LNCAP (cell line): ENCODE data around the gene ECHS1.

Experiments used
- TF ChIP-seq, protein P1 (sequence below): fragments of 450-650 bp; IDR thresholded peaks from 2 replicates; pipeline ENCODE4 v1.5.1; 2017; ENCODE audit warnings: mild to moderate bottlenecking

Gene ECHS1

DNA sequence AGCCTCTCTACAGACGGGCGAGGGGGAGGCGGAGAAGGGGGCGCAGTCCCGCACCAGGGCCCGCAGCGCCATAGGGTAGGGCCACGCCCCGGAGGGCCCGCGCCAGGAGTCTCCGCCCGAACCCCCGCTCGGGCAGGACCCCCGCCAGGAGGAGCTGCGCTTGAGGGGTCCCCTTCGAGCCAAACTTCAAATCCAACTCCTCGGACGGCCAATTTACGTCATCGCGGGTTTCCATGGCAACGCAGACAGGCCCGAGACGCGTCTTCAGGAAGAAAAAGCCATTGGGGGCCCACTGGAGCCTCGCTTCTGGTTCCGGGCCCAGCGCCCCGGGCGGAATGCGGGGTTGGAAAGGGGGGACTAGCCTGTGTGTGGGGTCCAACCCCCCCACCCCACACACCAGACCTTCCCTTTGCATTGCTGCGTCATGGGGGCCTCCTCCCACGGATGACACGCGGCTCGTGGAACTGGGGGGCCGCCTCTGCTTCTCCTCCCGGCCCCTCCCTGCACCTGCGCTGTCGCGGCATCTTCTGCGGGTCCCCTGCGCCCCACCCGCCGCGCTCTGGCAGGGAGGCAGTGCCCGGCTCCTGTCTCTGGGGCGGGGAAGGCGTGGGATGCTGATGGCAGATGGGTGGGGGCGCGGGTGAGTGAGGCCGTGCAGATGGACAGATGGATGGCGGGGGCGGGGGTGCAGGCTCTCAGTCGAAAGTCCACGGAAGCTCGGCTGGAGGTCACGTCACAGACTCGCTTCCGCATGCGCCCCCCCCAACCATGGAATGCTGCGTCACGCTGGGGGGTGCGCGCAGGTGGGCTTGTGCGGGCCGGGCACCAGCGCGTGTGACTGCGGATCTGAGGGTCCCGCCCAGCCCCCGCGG, 37.7 kb downstream of the ECHS1 start:
- TF ChIP-seq, protein P1, sequence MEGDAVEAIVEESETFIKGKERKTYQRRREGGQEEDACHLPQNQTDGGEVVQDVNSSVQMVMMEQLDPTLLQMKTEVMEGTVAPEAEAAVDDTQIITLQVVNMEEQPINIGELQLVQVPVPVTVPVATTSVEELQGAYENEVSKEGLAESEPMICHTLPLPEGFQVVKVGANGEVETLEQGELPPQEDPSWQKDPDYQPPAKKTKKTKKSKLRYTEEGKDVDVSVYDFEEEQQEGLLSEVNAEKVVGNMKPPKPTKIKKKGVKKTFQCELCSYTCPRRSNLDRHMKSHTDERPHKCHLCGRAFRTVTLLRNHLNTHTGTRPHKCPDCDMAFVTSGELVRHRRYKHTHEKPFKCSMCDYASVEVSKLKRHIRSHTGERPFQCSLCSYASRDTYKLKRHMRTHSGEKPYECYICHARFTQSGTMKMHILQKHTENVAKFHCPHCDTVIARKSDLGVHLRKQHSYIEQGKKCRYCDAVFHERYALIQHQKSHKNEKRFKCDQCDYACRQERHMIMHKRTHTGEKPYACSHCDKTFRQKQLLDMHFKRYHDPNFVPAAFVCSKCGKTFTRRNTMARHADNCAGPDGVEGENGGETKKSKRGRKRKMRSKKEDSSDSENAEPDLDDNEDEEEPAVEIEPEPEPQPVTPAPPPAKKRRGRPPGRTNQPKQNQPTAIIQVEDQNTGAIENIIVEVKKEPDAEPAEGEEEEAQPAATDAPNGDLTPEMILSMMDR, result no peak

DNA sequence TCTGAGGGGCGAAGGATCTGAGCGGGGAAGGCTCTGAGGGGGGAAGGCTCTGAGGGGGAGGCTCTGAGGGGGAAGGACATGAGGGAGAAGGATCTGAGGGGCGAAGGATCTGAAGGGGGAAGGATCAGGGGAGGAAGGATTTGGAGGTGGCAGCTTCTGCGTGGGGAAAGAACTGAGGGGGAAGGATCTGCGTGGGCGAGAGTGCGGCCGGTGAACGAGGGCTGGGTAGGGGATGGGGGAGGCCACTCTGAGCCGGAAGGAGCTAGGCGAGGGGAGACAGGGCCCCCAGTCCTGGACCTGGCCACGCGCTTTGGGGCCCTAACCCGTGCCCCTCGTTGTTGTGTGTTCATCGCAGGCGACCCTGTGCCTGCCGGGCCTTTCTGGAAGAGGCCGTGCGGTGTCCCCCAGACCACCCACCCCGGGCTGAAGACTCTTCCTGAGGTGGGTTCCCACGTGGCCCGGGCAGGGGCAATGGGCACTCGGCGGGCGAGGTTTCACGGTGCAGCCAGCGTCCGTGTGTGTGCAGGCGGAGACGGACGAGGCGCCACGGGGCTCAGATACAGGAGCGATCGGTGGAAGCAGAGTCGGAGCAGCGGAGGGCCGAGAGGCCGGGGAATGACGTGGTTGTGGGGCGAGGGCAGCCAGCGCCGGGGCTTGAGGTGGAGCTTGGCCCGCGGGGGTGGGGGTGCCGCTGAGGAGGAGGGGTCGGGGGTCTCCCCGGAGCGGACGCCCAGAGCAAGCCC, 38.5 kb downstream of the ECHS1 start:
- TF ChIP-seq, protein P1, result no peak

DNA sequence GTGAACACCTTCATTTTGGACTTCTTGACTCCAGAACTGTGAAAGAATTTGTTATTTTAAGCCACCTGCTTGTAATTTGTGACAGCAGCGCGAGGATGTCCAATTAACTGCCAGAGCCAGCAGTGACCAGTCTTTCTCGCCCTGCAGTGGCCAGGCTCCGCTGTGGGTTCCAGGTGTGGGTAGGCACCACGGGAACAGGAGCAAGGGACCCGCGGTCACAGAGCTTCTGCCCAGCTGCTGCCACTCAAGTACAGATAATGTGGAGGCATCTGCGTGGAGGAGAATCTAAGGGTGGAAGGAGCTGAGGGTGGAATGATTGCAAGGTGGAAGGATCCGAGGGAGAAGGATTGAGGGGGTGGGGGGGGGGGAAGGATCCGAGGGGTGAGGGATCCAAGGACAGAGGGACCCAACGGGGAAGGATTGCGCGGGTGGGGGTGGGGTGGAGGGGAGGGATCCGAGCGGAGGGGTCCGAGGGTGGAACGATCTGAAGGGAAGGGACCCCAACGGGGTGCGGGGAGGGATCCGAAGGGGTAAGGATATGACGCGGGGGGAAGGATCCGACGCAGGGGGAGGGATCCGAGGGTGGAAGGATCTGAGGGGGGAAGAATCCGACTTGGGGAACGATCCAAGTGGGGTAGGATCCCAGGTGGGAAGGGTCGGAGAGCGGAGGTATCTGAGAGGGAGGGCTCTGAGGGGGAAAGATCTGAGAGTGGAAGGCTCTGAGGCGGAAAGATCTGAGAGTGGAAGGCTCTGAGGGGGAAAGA, 40.0 kb downstream of the ECHS1 start:
- TF ChIP-seq, protein P1, result no peak

DNA sequence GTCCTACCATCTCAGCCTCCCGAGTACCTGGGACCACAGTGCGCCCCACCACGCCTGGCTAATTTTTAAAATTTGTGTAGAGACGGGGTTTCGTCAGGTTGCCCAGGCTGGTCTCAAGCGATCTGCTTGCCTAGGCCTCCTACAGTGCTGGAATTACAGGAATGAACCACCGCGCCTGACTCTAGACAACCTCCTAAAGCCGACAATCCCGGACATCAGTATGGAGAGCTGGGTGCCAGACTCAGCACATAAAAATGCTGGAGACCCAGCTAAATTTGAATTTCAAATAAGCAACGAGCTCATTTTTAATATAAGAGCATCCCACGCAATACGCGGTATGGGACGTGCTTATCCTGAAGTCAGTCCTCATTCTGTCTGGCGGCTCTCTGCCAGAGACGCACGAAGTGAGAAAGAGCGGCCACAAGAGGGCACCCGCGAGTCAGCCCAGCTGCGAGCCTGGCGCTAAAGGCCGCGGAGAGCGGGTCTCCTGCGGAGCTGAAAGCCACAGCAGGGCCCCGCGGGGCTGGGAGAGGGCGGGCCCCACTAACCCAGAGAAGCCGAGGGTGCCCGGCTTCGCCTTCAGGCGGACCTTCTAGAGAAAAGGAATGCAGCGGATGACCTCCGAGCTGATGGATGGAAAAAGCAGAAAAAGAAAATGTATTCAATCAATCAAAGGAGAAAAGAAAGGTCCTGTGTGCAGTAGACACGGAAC, 43.5 kb downstream of the ECHS1 start:
- TF ChIP-seq, protein P1, result peak; percentile 93

DNA sequence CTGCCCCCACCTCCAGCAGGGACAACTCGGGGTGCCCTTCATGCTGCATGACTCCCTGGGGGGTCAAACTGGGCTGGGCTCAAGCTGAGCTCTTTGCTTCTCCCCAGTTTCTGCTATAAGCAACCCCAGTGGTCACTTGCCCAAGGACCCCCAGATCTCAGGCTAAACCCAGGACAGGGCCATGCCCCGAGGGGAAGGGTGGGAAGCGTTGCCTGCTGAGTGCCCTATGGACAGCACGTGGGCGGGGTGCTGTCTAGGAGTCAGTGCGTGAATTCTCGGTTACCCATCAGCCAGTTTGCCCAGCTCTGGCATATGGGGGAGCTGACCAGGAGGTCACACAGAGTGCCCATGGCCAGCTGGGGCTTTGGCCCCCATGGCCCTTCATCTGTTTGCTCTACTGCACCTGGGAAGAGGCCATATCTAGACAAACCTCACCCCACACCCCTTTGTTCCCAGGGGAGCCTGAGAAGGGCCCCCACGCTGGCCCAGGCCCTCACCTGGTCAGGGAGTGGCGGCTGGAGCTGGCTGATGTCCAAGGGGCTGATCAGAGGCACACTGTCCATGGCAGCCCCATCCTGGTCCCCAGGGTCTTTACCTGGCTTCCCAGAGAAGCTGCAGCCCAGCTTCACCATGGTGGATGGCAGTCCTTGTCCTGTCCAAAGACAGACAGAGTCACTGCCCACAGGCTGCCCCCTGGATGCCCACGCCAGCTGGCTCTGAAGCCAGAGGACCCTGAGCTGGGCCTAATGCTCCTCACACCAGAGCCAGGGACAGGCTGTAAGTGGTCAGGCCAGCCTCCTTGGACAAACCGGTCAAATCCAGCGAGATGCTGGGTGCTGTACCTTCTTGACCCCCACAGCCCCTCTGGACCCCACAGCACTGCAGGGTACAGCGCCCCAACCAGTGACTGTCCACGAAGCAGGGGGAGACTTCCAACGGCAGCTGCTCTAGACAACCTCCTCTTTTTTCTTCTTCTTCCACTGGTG, 44.5 kb downstream of the ECHS1 start:
- TF ChIP-seq, protein P1, result no peak

DNA sequence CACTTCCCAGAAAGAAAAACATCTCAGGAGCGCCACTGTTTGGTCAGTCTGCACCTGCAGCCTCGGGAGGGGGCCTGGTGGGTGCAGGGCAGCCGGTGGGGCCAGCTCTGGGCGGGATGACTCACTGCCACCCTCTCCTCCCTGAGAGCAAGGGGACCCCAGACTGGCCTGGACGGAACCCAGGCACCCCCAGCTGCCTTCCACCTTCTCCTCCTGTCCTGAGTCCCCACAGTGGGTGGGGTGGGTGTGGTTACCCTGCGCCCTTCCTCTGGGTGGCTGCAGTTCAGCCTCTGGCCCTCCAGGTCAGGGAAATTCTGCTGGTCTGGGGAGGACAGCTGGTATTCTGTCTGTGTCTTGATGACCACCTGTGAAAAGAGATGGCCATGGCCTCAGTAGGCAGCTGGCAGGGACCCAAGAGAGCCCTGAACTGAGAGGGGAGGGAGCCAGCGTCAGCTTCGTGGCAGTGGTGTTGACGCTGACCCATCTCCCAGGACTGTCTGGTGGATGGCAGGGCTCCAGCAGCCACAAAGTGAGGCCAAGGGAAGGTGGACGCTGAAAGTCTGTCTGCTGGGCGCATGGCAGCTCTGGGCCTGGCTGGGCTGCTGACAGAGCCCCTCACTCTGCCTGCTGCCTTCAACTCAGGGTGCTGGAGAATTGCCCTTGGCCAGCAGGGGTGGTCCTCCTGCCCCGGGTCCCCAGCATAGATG, 45.4 kb downstream of the ECHS1 start:
- TF ChIP-seq, protein P1, result no peak
